H1 (cell line): Measurements from ENCODE around the gene DOCK10.

Experiments
- CREB1 ChIP-seq: IDR thresholded peaks from 2 replicates; pipeline ENCODE4 v1.6.1; 2012; ENCODE audit warnings: inconsistent platforms
- CTCF ChIP-seq, 3 experiments: IDR thresholded peaks; 1 replicate in 2 of 3; 2 replicates in 1 of 3; pipeline versions ENCODE4 v1.5.1 to v1.6.1; 2011; ENCODE audit warnings: low read length in 3 of 3, mild to moderate bottlenecking in 3 of 3, inconsistent platforms in 2 of 3, low read depth in 1 of 3, moderate library complexity in 1 of 3; ENCODE audit not compliant: insufficient read depth in 1 of 3; ENCODE audit errors: control extremely low read depth in 1 of 3
- MAFK ChIP-seq: IDR thresholded peaks from 2 replicates; pipeline ENCODE4 v1.6.1; 2012; ENCODE audit warnings: low read depth, mild to moderate bottlenecking, improper control_type of control experiment, low read length
- MAX ChIP-seq: IDR thresholded peaks from 2 replicates; pipeline ENCODE4 v1.6.1; 2012; ENCODE audit warnings: inconsistent platforms
- NANOG ChIP-seq: IDR thresholded peaks from 2 replicates; pipeline ENCODE4 v1.6.1; 2011; ENCODE audit warnings: low read length, low read depth, mild to moderate bottlenecking, inconsistent platforms; ENCODE audit not compliant: insufficient read depth, poor library complexity, severe bottlenecking
- POLR2A ChIP-seq, 2 experiments: IDR thresholded peaks; 1 replicate in 1 of 2; 2 replicates in 1 of 2; pipeline ENCODE4 v1.6.1; 2011; ENCODE audit warnings: low read depth in 2 of 2, low read length in 2 of 2, mild to moderate bottlenecking in 2 of 2; ENCODE audit errors: control extremely low read depth in 1 of 2
- SIN3A ChIP-seq, 2 experiments: IDR thresholded peaks in 1 of 2; conservative IDR thresholded peaks in 1 of 2; 2 replicates each; pipeline ENCODE4 v1.6.1; 2011 to 2012; ENCODE audit warnings: low read length in 2 of 2, improper control_type of control experiment in 1 of 2, low read depth in 1 of 2, mild to moderate bottlenecking in 1 of 2
- SP1 ChIP-seq: IDR thresholded peaks from 2 replicates; pipeline ENCODE4 v1.6.1; 2011; ENCODE audit warnings: low read depth, low read length
- YY1 ChIP-seq: IDR thresholded peaks from 2 replicates; pipeline ENCODE4 v1.6.1; 2011; ENCODE audit warnings: low read depth, mild to moderate bottlenecking, low read length
- ZNF274 ChIP-seq: IDR thresholded peaks from 2 replicates; pipeline ENCODE4 v1.7.0; 2012; ENCODE audit warnings: low read length, borderline replicate concordance; ENCODE audit errors: extremely low read depth

- no peak for TF ChIP-seq YY1
- no peak for TF ChIP-seq MAX
- no peak for TF ChIP-seq NANOG
- no peak for TF ChIP-seq POLR2A (IDR thresholded peaks at IDR 0.05; ENCODE audit: control extremely low read depth in 1 of 2, low read depth in 2 of 2, low read length in 2 of 2)
- no peak for TF ChIP-seq MAFK
- no peak for TF ChIP-seq SP1
- TF ChIP-seq ZNF274 = no peak
- no peak for TF ChIP-seq CTCF (IDR thresholded peaks at IDR 0.05; ENCODE audit: control extremely low read depth in 1 of 3, insufficient read depth in 1 of 3, low read depth in 1 of 3, low read length in 3 of 3)
- TF ChIP-seq SIN3A (conservative IDR thresholded peaks at IDR 0.05 in 1 of 2, IDR thresholded peaks at IDR 0.05 in 1 of 2; ENCODE audit: low read depth in 1 of 2, low read length in 2 of 2) = no peak
- no peak for TF ChIP-seq CREB1
These were observed 148.4 kb downstream of the DOCK10 start for GRCh38 chr2:224893848-224894247.
